GM18909 (cell line): Measurements from ENCODE around the gene TM9SF2.

Experiments used
- ATAC-seq: cut with Tn5 transposase; IDR thresholded peaks from one replicate; pipeline ENCODE4 v1.9.1; 2021; ENCODE audit warnings: mild to moderate bottlenecking; ENCODE audit not compliant: unreplicated experiment, poor library complexity

TM9SF2 gene

GRCh38 chr13:99495466-99496183 is 5.6 kb upstream of the TM9SF2 start:
- ATAC-seq: no peak

- ATAC-seq: no peak
Observed at GRCh38 chr13:99496184-99497142, 4.8 kb upstream of the TM9SF2 start.

GRCh38 chr13:99498171-99499161 is 2.8 kb upstream of the TM9SF2 start:
- ATAC-seq: peak; percentile 63

- peak; percentile 19 for ATAC-seq
Observed at GRCh38 chr13:99500839-99501183, 461 bp upstream of the TM9SF2 start.

GRCh38 chr13:99501848-99502301 is 603 bp downstream of the TM9SF2 start:
- ATAC-seq: no peak

GRCh38 chr13:99505814-99506269 is 4.6 kb downstream of the TM9SF2 start:
- no peak for ATAC-seq

- ATAC-seq: peak; percentile 91
Observed at GRCh38 chr13:99506634-99507033, 5.4 kb downstream of the TM9SF2 start.

- ATAC-seq: peak; percentile 12
Observed at GRCh38 chr13:99507054-99507453, 5.8 kb downstream of the TM9SF2 start.

GRCh38 chr13:99507551-99507950 is 6.3 kb downstream of the TM9SF2 start:
- no peak for ATAC-seq

GRCh38 chr13:99507986-99508385 is 6.7 kb downstream of the TM9SF2 start:
- no peak for ATAC-seq

- ATAC-seq: no peak
Observed at GRCh38 chr13:99509479-99509878, 8.2 kb downstream of the TM9SF2 start.

GRCh38 chr13:99514801-99515200 is 13.5 kb downstream of the TM9SF2 start:
- ATAC-seq: no peak

- ATAC-seq: no peak
Observed at GRCh38 chr13:99516153-99516929, 15.1 kb downstream of the TM9SF2 start.

- ATAC-seq: no peak
Observed at GRCh38 chr13:99517577-99517976, 16.3 kb downstream of the TM9SF2 start.

- no peak for ATAC-seq
Observed at GRCh38 chr13:99517984-99518383, 16.7 kb downstream of the TM9SF2 start.

GRCh38 chr13:99522298-99522697 is 21.0 kb downstream of the TM9SF2 start:
- no peak for ATAC-seq

GRCh38 chr13:99523838-99524237 is 22.6 kb downstream of the TM9SF2 start:
- no peak for ATAC-seq

- no peak for ATAC-seq
Observed at GRCh38 chr13:99525967-99526366, 24.7 kb downstream of the TM9SF2 start.

GRCh38 chr13:99526549-99526948 is 25.3 kb downstream of the TM9SF2 start:
- no peak for ATAC-seq
